Choroid plexus epithelial cell (primary cell): Measurements from ENCODE around the gene SSUH2.

Experiments
- DNase-seq: peaks from one replicate; pipeline ENCODE4 v3.0.0-alpha.2; 2010; ENCODE audit warnings: low read depth
- H3K4me3 ChIP-seq: 2 replicates; pipeline ENCODE4 v1.5.1; 2011; ENCODE audit warnings: low read depth, mild to moderate bottlenecking, control low read depth, low read length, moderate library complexity
- CTCF ChIP-seq: conservative IDR thresholded peaks from 2 replicates; pipeline ENCODE4 v1.5.1; 2011; ENCODE audit warnings: low read depth, mild to moderate bottlenecking, control low read depth, inconsistent platforms, low read length, moderate library complexity

The SSUH2 gene

GRCh38 chr3:8571256-8571655 lies 73.3 kb downstream of the SSUH2 start:
- TF ChIP-seq CTCF, result no peak
- no peak for DNase-seq
- no peak overlapping the region for H3K4me3 ChIP-seq
